GM23248 (cell line): Measurements from ENCODE around the gene ANKLE2. TPM values are rescaled to one million over a fixed set of nuclear protein-coding genes. Genes with fewer than 3 reads are reported as not detected.
"Not testable (repeated sequence)": the region's sequence is repeated elsewhere in the genome, so short reads cannot be mapped to it uniquely, and the experiment has no call there.

Source experiments
- DNase-seq: peaks from one replicate; pipeline ENCODE4 v3.0.0-alpha.2; 2015
- H2AFZ ChIP-seq: fragments of 200-600 bp; sonication (generic); 2 replicates; pipeline ENCODE4 v1.6.1; 2016; ENCODE audit warnings: antibody characterized with exemption
- H3F3A ChIP-seq: fragments of 200-600 bp; sonication (generic); 2 replicates; pipeline ENCODE4 v1.6.1; 2016; ENCODE audit warnings: mild to moderate bottlenecking, antibody characterized with exemption, mixed run types; ENCODE audit not compliant: insufficient read depth
- H3K27ac ChIP-seq: fragments of 200-600 bp; sonication (generic); 2 replicates; pipeline ENCODE4 v1.5.1; 2016; ENCODE audit warnings: mild to moderate bottlenecking
- H3K27me3 ChIP-seq: fragments of 200-600 bp; sonication (generic); replicated peaks from 2 replicates; pipeline ENCODE4 v1.6.1; 2016; ENCODE audit warnings: mild to moderate bottlenecking; ENCODE audit not compliant: insufficient read depth
- H3K36me3 ChIP-seq: fragments of 200-600 bp; sonication (generic); 2 replicates; pipeline ENCODE4 v1.6.1; 2016; ENCODE audit warnings: low read depth, mild to moderate bottlenecking
- H3K4me1 ChIP-seq: fragments of 200-600 bp; sonication (generic); 2 replicates; pipeline ENCODE4 v1.6.1; 2016; ENCODE audit warnings: mild to moderate bottlenecking; ENCODE audit not compliant: insufficient read depth
- H3K4me2 ChIP-seq: fragments of 200-600 bp; sonication (generic); one replicate; pipeline ENCODE4 v1.6.1; 2016; ENCODE audit warnings: mild to moderate bottlenecking; ENCODE audit not compliant: unreplicated experiment
- H3K4me3 ChIP-seq: fragments of 200-600 bp; sonication (generic); 2 replicates; pipeline ENCODE4 v1.5.1; 2016; ENCODE audit warnings: mild to moderate bottlenecking
- H3K79me2 ChIP-seq: fragments of 200-600 bp; sonication (generic); 2 replicates; pipeline ENCODE4 v1.6.1; 2016; ENCODE audit warnings: mild to moderate bottlenecking; ENCODE audit not compliant: insufficient read depth
- H3K9ac ChIP-seq: fragments of 200-600 bp; sonication (generic); 2 replicates; pipeline ENCODE4 v1.6.1; 2016; ENCODE audit warnings: mild to moderate bottlenecking
- H3K9me2 ChIP-seq: fragments of 200-600 bp; sonication (generic); 2 replicates; pipeline ENCODE4 v1.6.1; 2016; ENCODE audit warnings: mixed run types, mild to moderate bottlenecking, moderate library complexity; ENCODE audit not compliant: insufficient read depth
- H3K9me3 ChIP-seq: fragments of 200-600 bp; sonication (generic); one replicate; pipeline ENCODE4 v1.6.1; 2017; ENCODE audit warnings: low read depth
- H4K20me1 ChIP-seq: fragments of 200-600 bp; sonication (generic); 2 replicates; pipeline ENCODE4 v1.6.0; 2016; ENCODE audit not compliant: insufficient read depth
- EZH2 ChIP-seq: fragments of 200-600 bp; sonication (generic); IDR thresholded peaks from 2 replicates; pipeline ENCODE4 v1.6.1; 2018; ENCODE audit warnings: antibody characterized with exemption, mild to moderate bottlenecking; ENCODE audit not compliant: insufficient read depth, poor library complexity, severe bottlenecking
- EZH2phosphoT487 ChIP-seq: fragments of 200-600 bp; sonication (generic); IDR thresholded peaks from 2 replicates; pipeline ENCODE4 v1.6.1; 2018; ENCODE audit warnings: antibody characterized with exemption, moderate library complexity, mild to moderate bottlenecking, low read depth; ENCODE audit not compliant: insufficient read depth
- WGBS, 2 experiments: methylation state at CpG; one replicate each; pipeline ENCODE4 v1.1.6; 2015 to 2017; ENCODE audit warnings: low lambda C conversion rate in 2 of 2, low coverage in 1 of 2; ENCODE audit errors: missing lambda C conversion rate in 2 of 2; 5-methylcytosine and 5-hydroxymethylcytosine counted together
- in situ Hi-C: fragments of 300-500 bp; cut with MboI; formaldehyde crosslinking; loops from 2 replicates; pipeline ENCODE4 v1.15.0; 2020
- polyA plus RNA-seq: library from polyadenylated mRNA; unstranded; fragments of >200 nt; fragmentation: Nextera tagmentation; extraction: Ambion mirVana; gene quantifications from 2 replicates; pipeline ENCODE4 v1.2.1, GENCODE V29; 2016
- total RNA-seq: library from RNA; depleted of rRNA; stranded (reverse); fragments of >200 nt; shearing (Covaris generic); gene quantifications from 2 replicates; pipeline ENCODE4 v1.2.3, GENCODE V29; 2014

ANKLE2 gene
- total and polyA plus RNA-seq, 2 experiments from 2014 or later: 49.4 to 69.6 TPM

- WGBS, 2 experiments: 93 to 94% methylated on average over 8 of the region's 8 CpGs
- Histone ChIP-seq H3K4me2 (peak overlapping the region; percentile 89), H3K36me3 (peaks cover 13% of the 10 kb centered on the region; the same call in 1 of the 2 replicates), H4K20me1 (peaks cover 20% of the 10 kb centered on the region), H3K9me2 (no peaks in the 10 kb centered on the region), H2AFZ (no peak overlapping the region), H3K4me1 (peaks cover 6% of the 10 kb centered on the region), H3K9me3 (no peaks in the 10 kb centered on the region), H3K9ac (peak overlapping the region; percentile 94; the same call in 1 of the 2 replicates), H3K79me2 (peaks cover 88% of the 10 kb centered on the region), H3K4me3 (peak overlapping the region; percentile 89; the same call in 1 of the 2 replicates), H3K27ac (peak overlapping the region; percentile 95; the same call in 1 of the 2 replicates), H3K27me3 (no peaks in the 10 kb centered on the region), H3F3A (peaks cover 33% of the 10 kb centered on the region)
- in situ Hi-C loops: no loop called here
- no peak for DNase-seq
- TF ChIP-seq EZH2phosphoT487: no peak
- no peak for TF ChIP-seq EZH2
Observed at GRCh38 chr12:132759359-132759758, 2.3 kb downstream of the ANKLE2 start.

GRCh38 chr12:132758825-132759224 lies 2.8 kb downstream of the ANKLE2 start:
- Histone ChIP-seq H3K36me3 (peaks cover 19% of the 10 kb centered on the region; the same call in 1 of the 2 replicates), H4K20me1 (peaks cover 20% of the 10 kb centered on the region)
- not testable (repeated sequence) for H3K4me2 ChIP-seq

GRCh38 chr12:132754160-132754932 lies 7.3 kb downstream of the ANKLE2 start:
- in situ Hi-C loops: no loop called here

More at GRCh38 chr12:132758825-132759224, 2.8 kb downstream of the ANKLE2 start:
- H3K9ac ChIP-seq, H2AFZ ChIP-seq, H3K27me3 ChIP-seq, H3K4me3 ChIP-seq, H3K4me1 ChIP-seq, H3K9me2 ChIP-seq, H3K27ac ChIP-seq, DNase-seq, H3K9me3 ChIP-seq, in situ Hi-C loops: not testable (repeated sequence)
- WGBS, 2 experiments: 88 to 98% methylated on average over 6 to 24 of the region's 28 CpGs
- H3F3A ChIP-seq: peaks cover 33% of the 10 kb centered on the region
- peaks cover 88% of the 10 kb centered on the region for H3K79me2 ChIP-seq

GRCh38 chr12:132753670-132754069 lies 8.0 kb downstream of the ANKLE2 start:
- peaks cover 100% of the 10 kb centered on the region for H3K79me2 ChIP-seq
- H2AFZ ChIP-seq, H3K9me3 ChIP-seq, H3K9ac ChIP-seq, H3K27me3 ChIP-seq, DNase-seq, H3K9me2 ChIP-seq, H3F3A ChIP-seq, H3K27ac ChIP-seq, H3K4me1 ChIP-seq, in situ Hi-C loops, H3K4me2 ChIP-seq, H3K4me3 ChIP-seq: not testable (repeated sequence)
- H4K20me1 ChIP-seq: peaks cover 16% of the 10 kb centered on the region
- H3K36me3 ChIP-seq: peaks cover 64% of the 10 kb centered on the region
- WGBS, 2 experiments: 97 to 99% methylated on average over 7 of the region's 7 CpGs

More at GRCh38 chr12:132754160-132754932, 7.3 kb downstream of the ANKLE2 start:
- H3K4me2 ChIP-seq: no peak overlapping the region
- peaks cover 7% of the 10 kb centered on the region for H3F3A ChIP-seq
- WGBS, 2 experiments: 79 to 86% methylated on average over 14 of the region's 14 CpGs
- no peaks in the 10 kb centered on the region for H3K27me3 ChIP-seq
- no peaks in the 10 kb centered on the region for H3K9me3 ChIP-seq
- TF ChIP-seq EZH2phosphoT487 (no peak), EZH2 (no peak)
- H3K4me3 ChIP-seq: no peak overlapping the region
- H3K9me2 ChIP-seq: no peaks in the 10 kb centered on the region
- no peak overlapping the region for H3K9ac ChIP-seq
- H3K27ac ChIP-seq: no peak overlapping the region
- peaks cover 59% of the 10 kb centered on the region for H3K36me3 ChIP-seq
- no peak for DNase-seq
- no peak overlapping the region for H2AFZ ChIP-seq
- H3K79me2 ChIP-seq: peaks cover 100% of the 10 kb centered on the region
- no peaks in the 10 kb centered on the region for H3K4me1 ChIP-seq
- H4K20me1 ChIP-seq: peaks cover 16% of the 10 kb centered on the region
